Transverse colon (tissue), 3 donors: ENCODE results near the gene PRKACB.

Experiments used
- CTCF ChIP-seq, 5 experiments: fragments of 200-600 bp in 3 of 5; fragments of 450-650 bp in 2 of 5; sonication (generic) in 3 of 5; IDR thresholded peaks; 1 replicate in 2 of 5; 2 replicates in 3 of 5; pipeline ENCODE4 v1.5.1; 2016 to 2017; ENCODE audit warnings: antibody characterized with exemption in 5 of 5, inconsistent platforms in 3 of 5, mild to moderate bottlenecking in 2 of 5, moderate library complexity in 1 of 5
- EP300 ChIP-seq: sonication (generic); formaldehyde crosslinking; IDR thresholded peaks from one replicate; pipeline ENCODE4 v1.6.1; 2017; ENCODE audit warnings: antibody characterized with exemption, low read depth
- POLR2A ChIP-seq: fragments of 450-650 bp; IDR thresholded peaks from one replicate; pipeline ENCODE4 v1.6.1; 2016; ENCODE audit warnings: antibody characterized with exemption, mild to moderate bottlenecking, moderate library complexity

- peak in 1 of 5 experiments; percentile 27 for TF ChIP-seq CTCF (IDR thresholded peaks at IDR 0.05)
- TF ChIP-seq POLR2A = no peak
- TF ChIP-seq EP300 = no peak
Observed at GRCh38 chr1:84267476-84267875, 123.4 kb downstream of the PRKACB start.
